ENCODE measurements around the gene ELOVL6.
"Not testable (repeated sequence)": the region's sequence is repeated elsewhere in the genome, so short reads cannot be mapped to it uniquely, and the experiment has no call there.

ELOVL6 gene

GRCh38 chr4:110075083-110075738, 123.2 kb downstream of the ELOVL6 start:
- DNase-seq (ENCODE audit: low read depth in 2 of 2) = no peak

- no peak for DNase-seq (ENCODE audit: low read depth in 2 of 2)
Measured at GRCh38 chr4:110074570-110074969, 123.8 kb downstream of the ELOVL6 start.

- DNase-seq (ENCODE audit: low read depth in 2 of 2) = no peak
Measured at GRCh38 chr4:110073053-110073845, 125.2 kb downstream of the ELOVL6 start.

- no peak for DNase-seq (ENCODE audit: low read depth in 2 of 2)
Measured at GRCh38 chr4:110071466-110071865, 126.9 kb downstream of the ELOVL6 start.

DNA sequence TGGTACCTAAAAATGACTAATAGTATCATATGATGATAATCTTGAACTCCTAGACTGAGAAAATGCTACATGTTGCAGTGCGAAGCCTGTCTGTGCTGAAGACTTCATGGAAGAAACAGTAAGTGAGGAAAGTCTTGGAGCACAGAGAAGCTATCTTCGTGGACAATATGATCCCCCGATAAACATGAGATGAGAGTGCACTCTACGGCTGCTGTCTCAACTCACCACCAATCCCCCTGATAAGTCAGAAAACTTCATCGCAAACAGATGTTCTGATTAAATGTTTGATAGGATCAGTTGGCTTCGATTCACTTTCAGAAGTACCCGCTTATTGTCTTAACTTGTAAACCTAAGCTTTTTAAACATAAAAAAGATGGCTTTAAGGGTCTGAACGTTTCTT, 130.2 kb downstream of the ELOVL6 start:
- DNase-seq (ENCODE audit: low read depth in 2 of 2) = no peak

DNA sequence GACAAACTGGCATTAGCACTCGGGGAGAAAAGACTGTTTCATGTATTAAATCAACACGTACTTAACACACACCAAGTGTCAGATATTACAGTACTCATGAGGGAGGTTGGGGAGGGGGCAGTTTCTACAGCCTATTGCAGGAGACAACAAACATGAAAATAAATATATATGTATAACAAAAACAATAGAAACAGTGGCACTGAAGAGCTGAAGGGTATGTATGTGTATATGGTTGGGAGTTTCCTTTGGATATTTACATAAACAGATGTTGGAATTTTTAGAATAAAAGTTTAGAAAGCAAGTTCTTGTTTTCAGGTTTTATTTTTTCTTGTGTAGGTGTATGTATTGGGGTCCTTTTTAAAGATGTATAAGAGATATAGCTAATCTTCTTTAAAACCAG, 133.5 kb downstream of the ELOVL6 start:
- DNase-seq (ENCODE audit: low read depth in 2 of 2) = no peak

- DNase-seq (ENCODE audit: low read depth in 2 of 2) = no peak
Measured at GRCh38 chr4:110064295-110064694, 134.1 kb downstream of the ELOVL6 start.

DNA sequence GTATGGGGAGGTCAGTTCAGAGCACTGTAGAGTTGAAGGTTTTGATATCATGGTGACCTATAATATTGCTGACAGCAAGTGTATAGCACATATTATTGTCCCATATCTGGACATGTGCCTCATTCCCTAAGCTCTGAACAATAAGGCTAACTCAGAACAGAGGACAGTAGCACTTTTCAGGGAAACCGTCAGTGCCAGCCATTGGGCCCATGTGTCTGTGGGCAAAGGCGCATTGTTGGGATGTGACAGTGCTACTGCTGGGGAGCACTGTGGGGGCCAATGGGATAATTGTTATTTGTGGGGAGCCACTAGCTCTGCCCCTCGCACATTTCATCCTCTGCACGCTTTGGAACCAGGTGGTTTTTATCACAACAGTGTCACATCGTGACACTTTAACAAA, 136.2 kb downstream of the ELOVL6 start:
- no peak for DNase-seq (ENCODE audit: low read depth in 2 of 2)

DNA sequence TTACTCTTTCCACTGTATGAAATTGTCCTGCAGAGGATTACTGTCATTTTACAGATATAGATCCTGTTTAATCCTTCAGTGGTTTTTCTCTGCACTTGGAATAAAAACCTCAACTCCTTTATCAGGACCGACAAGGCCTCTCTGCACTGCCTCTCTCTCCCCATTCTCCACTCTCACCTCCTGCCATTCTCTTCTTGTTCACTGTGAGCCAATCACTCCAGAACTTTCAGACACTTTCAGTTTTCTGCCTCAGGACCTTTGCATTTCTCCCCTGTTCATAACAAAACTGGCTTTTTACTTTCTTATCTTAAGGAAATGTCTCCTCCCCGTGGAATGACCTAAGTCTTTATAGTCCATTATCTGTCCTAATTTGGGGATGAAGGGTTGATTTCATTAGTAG, 137.3 kb downstream of the ELOVL6 start:
- DNase-seq (ENCODE audit: low read depth in 2 of 2) = no peak

GRCh38 chr4:110059556-110060191, 138.7 kb downstream of the ELOVL6 start:
- DNase-seq (ENCODE audit: low read depth in 2 of 2) = no peak

GRCh38 chr4:110058677-110059076, 139.7 kb downstream of the ELOVL6 start:
- no peak for DNase-seq (ENCODE audit: low read depth in 2 of 2)

GRCh38 chr4:110055158-110055768, 143.2 kb downstream of the ELOVL6 start:
- peak in 1 of 2 donors; percentile 13 for DNase-seq (ENCODE audit: low read depth in 2 of 2)

DNA sequence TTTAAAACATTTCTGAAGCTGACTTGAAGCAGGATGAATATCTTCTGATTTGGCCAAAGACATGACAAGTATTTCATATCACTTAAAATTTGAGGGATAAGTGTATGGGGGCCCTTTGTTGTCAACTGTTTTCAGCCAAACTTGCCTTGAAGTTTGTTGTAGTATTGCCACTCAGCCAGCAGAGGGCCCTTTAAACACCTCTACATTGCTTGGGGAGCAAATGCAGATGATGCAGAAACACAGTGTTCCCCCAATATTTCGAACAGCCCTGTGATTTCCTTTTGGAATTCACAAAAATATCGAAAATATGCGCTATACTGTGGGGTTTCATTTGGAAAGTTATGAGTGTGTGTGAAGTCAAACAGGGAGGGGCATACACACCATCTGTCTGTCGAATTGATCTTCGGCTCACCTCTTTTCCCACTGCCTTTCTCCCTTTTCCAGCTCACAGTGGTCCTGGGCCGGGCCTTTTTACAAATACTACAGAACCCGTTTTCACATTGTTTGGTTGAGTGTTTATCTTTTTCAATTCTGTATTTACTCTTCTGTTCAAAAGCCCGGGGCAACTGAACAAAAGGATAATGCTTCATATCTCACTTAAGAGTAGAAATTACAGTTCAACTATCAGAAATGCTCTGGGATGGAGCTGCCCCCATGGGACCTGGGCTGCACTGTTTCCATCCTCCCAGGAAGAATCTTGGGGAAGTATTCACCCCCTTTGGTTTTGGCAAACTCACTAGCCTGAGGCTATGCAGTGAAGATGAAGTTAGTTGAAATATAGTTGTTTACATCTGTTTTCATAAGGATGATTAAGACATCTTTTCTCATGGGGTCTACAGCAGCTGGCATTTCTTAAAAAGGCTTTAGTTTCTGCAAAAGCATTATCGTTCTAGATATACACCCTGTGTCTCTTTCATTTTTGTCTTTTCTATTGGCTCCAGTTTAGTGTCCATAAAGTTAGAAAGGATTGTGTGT, 148.2 kb downstream of the ELOVL6 start:
- DNase-seq (ENCODE audit: low read depth in 2 of 2) = peak; percentile 6 to 16

DNA sequence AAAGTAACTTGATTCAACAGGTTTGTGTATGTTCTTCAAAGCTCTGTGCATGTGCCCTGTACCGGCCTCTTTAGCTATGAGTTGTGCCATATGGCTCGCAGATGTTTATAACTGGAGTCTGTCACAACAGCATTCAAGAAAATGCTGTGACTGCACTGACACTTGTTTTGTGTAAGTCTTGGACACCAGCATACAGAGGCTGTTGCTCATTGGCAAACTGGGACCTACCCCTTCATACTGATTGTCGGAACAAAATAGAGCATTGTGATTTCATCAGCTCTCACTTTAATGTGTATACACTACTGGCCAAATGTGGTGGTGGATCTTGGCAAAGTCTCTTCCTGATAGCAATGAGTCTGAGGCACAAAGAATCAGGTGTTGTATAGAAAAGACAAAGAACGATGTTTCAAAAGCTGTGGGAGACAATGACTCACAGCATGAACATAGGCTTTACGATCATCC, 151.8 kb downstream of the ELOVL6 start:
- DNase-seq (ENCODE audit: low read depth in 2 of 2) = no peak

DNA sequence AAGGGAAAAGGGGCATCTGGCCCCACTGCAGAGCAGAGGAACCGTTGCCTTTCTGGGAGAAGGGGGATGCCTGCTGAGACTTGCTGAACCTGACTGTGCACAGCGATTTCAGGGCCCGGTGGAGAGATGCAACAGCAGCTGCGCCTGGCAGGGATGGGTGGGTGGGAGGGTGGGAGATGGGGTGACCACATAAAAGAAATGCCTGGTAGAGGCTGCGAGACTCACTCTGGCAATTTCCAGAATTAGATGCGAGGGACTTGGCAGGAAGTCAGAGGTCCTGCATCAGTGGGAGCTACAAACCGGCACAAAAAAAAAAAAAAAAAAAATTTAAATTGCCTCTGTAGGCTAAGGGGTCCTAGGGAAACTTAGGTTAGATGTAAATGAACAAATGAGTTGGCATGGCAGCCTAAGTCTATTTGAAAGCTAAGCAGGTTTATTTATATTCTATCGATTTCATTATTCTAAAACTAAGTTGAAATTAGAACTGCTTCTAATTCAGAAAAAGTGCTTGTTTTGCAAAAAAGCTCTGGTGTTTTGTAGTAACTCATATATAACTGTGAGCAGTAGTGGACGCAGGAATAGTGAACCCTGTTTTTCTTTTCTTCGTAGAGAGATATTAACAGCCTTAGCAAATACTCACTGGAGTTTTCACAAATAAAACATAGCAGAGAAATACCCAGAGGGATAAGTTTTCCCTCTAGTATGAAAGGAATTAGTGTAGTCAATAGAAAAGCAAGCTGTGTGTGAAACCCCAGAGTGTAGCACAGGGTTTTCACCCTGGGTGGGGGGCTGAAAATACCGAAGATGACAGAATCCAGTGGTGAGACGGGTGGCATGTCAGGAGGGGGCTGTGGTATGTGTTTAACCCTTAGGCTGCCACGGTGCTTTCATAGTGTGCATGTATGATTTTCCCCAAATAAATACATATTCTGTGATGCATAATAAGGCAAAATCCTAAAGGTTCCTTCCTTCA, 155.6 kb downstream of the ELOVL6 start:
- no peak for DNase-seq (ENCODE audit: low read depth in 2 of 2)

- no peak for DNase-seq (ENCODE audit: low read depth in 2 of 2)
Measured at GRCh38 chr4:110041735-110042134, 156.7 kb downstream of the ELOVL6 start.

GRCh38 chr4:110039164-110039563, 159.3 kb downstream of the ELOVL6 start:
- not testable (repeated sequence) for DNase-seq (ENCODE audit: low read depth in 2 of 2)

GRCh38 chr4:110034026-110034393, 164.4 kb downstream of the ELOVL6 start:
- no peak for DNase-seq (ENCODE audit: low read depth in 2 of 2)

GRCh38 chr4:110033355-110034025, 164.9 kb downstream of the ELOVL6 start:
- DNase-seq (ENCODE audit: low read depth in 2 of 2) = no peak

All from stimulated activated CD4-positive, alpha-beta T cell treated with anti-CD3 and anti-CD28 coated beads, Interleukin-15, amount 100 ng/mL, for 48 hours (primary cell).